Naive B cell (primary cell): Measurements from ENCODE around the gene GHR. TPM values are rescaled to one million over a fixed set of nuclear protein-coding genes. Genes with fewer than 3 reads are reported as not detected.
A peak's percentile ranks its signal among the peaks of the same experiment; 100 is the strongest.

ENCODE experiments used
- ATAC-seq, 2 donors: fragments of 150-1000 bp; cut with Tn5 transposase; 2 replicates each; pipeline ENCODE4 v1.10.0; 2021; ENCODE audit warnings: low read depth in 2 of 2, mild to moderate bottlenecking in 2 of 2, moderate library complexity in 2 of 2
- DNase-seq: peaks from one replicate; pipeline ENCODE4 v3.0.0; 2022
- H3K27ac Mint-ChIP-seq, 6 donors: one replicate each; pipeline ENCODE4 v1.8.0; 2020 to 2022; ENCODE audit warnings: mild to moderate bottlenecking in 6 of 6, mixed read lengths in 6 of 6, moderate library complexity in 5 of 6, inconsistent platforms in 2 of 6
- H3K27me3 Mint-ChIP-seq, 3 donors: one replicate each; pipeline ENCODE4 v1.8.0; 2021 to 2022; ENCODE audit warnings: mixed read lengths in 3 of 3, mild to moderate bottlenecking in 1 of 3
- H3K36me3 Mint-ChIP-seq, 2 donors: one replicate each; pipeline ENCODE4 v1.8.0; 2020 to 2022; ENCODE audit warnings: mixed read lengths in 2 of 2, inconsistent platforms in 1 of 2, mild to moderate bottlenecking in 1 of 2
- H3K4me1 Mint-ChIP-seq, 3 donors: one replicate each; pipeline ENCODE4 v1.8.0; 2020 to 2022; ENCODE audit warnings: mixed read lengths in 3 of 3, inconsistent platforms in 1 of 3, mild to moderate bottlenecking in 1 of 3, moderate library complexity in 1 of 3
- H3K4me3 Mint-ChIP-seq, 8 donors: one replicate each; pipeline ENCODE4 v1.8.0; 2020 to 2022; ENCODE audit warnings: mild to moderate bottlenecking in 8 of 8, mixed read lengths in 8 of 8, moderate library complexity in 8 of 8, inconsistent platforms in 2 of 8
- H3K9me3 Mint-ChIP-seq, 7 donors: one replicate each; pipeline ENCODE4 v1.8.0; 2020 to 2022; ENCODE audit warnings: mixed read lengths in 7 of 7, mild to moderate bottlenecking in 5 of 7, inconsistent platforms in 2 of 7, moderate library complexity in 1 of 7
- polyA plus RNA-seq, 6 donors: library from polyadenylated mRNA; unstranded; fragments of 300-500 nt; fragmentation: Illumina TruSeq; gene quantifications; one replicate each; pipeline ENCODE4 v1.2.3, GENCODE V29; 2021; ENCODE audit warnings: low read depth in 6 of 6

GHR gene
- polyA plus RNA-seq, 6 donors from 2014 or later = not detected

DNA sequence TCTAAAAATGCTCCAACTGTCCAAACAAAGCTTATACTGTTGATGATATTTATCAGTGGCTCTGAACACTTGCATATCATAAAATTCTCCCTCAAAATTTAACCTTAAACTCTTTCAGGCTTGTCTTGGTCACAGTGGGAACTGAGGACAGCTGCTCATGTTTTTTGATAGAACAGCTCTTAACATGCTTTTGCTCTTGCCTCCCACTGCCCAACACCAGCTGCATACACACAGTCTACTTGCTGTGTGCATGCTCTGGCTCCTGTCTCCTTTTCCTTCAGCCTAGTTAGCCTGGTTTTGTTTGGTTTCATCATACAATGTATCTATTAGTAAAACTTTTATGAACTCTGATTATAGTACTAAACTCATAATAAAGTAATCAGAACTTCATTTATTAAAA is 64.6 kb downstream of the GHR start:
- ATAC-seq (no peak), DNase-seq (no peak)
- Mint-ChIP-seq H3K4me1 (no peaks in the 10 kb centered on the region), H3K27ac (no peak overlapping the region), H3K4me3 (no peak overlapping the region), H3K36me3 (no peaks in the 10 kb centered on the region), H3K9me3 (peaks cover 0 to 5% (median 2%) of the 10 kb centered on the region in 7 donors), H3K27me3 (peaks cover 3 to 16% (median 8%) of the 10 kb centered on the region in 3 donors)

DNA sequence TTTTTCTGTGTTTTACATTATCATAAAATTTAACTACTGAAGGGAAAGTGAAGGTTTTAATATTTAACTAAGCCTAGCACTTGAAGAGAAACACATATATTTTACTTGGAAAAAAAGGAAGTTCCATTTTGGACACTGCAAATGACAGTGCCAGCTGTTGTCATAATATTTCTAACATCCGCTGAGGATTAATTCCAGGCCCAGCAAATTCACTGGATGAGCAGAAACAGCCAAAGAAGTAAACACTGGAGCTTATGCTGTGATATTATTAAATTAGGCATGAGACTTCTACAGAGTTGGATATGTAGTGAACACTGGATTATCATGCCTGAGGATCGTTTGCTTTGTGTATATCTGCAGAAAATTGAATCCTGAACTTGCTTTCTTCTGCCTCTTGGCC is 67.6 kb downstream of the GHR start:
- DNase-seq = no peak
- H3K4me1 Mint-ChIP-seq = no peaks in the 10 kb centered on the region
- no peak overlapping the region for H3K27ac Mint-ChIP-seq

GRCh38 chr5:42491699-42492098 is 68.5 kb downstream of the GHR start:
- Mint-ChIP-seq H3K9me3 (no peaks in the 10 kb centered on the region), H3K27me3 (peaks cover 6 to 16% (median 8%) of the 10 kb centered on the region in 3 donors), H3K27ac (no peak overlapping the region), H3K36me3 (no peaks in the 10 kb centered on the region), H3K4me1 (no peaks in the 10 kb centered on the region), H3K4me3 (no peak overlapping the region)
- ATAC-seq (no peak), DNase-seq (no peak)

More for the DNA sequence above, 67.6 kb downstream of the GHR start:
- H3K27me3 Mint-ChIP-seq = peaks cover 6 to 16% (median 8%) of the 10 kb centered on the region in 3 donors
- no peaks in the 10 kb centered on the region for H3K36me3 Mint-ChIP-seq
- no peaks in the 10 kb centered on the region for H3K9me3 Mint-ChIP-seq
- no peak overlapping the region for H3K4me3 Mint-ChIP-seq
- ATAC-seq = no peak

DNA sequence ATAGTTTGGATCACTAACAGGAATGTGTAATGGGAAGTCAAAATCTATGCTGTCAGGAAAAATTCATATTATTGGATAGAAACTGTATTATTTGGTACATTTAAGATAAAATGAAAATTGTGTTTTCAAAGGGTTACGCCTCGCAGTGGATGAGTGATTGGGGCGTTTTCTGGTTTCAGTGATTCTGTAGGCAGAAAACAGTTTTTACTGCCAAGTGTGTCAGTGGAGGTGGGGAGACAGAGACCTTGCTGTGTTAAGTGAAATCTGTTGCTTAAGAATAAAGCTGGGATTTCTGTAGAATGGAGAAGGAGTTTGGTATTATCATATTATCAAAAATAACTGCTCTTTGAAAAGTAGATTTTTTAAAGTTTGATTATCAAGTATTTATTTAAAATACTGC is 69.7 kb downstream of the GHR start:
- Mint-ChIP-seq H3K36me3 (no peaks in the 10 kb centered on the region), H3K9me3 (no peaks in the 10 kb centered on the region), H3K4me1 (no peaks in the 10 kb centered on the region), H3K27me3 (peaks cover 6 to 19% (median 8%) of the 10 kb centered on the region in 3 donors), H3K4me3 (no peak overlapping the region), H3K27ac (no peak overlapping the region)
- DNase-seq (no peak), ATAC-seq (no peak)

DNA sequence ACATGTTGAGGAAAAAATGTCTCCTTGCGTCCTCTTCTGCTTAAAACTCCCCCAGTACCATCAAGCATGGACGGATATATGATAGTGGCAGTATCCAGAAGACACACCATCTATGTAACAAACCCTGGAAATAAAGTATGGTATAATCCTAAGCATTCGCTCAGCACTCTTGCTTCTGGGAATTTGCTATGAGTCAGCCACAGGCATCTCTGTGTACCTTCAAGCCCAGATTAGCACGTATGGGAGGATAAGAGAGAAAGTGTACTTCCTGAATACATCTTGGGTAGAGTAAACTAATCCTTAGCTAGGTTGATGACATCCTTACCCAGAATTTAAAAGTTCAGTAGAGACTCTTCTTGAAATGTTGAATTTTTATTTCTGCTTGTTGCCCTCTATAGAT is 71.2 kb downstream of the GHR start:
- ATAC-seq = no peak
- no peak overlapping the region for H3K27ac Mint-ChIP-seq

DNA sequence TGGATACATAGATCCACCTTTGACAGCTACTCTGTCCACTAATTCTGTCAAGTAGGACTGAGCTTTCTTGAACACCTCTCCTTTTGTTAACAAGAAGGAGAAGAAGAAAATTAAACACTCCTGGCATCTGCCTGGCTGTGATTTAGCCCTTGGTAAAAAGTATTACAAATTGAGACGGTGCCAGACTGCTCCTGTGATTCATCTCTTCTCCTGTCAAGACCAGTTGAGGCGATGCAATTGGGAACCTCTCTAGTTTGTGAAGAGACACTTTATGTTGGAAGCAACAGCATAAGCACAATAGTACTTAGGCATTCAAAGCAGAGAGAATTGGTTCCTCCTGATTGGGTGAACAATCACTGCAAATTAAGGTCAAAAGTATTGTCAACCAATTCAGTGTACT is 72.7 kb downstream of the GHR start:
- no peak overlapping the region for H3K27ac Mint-ChIP-seq
- H3K4me3 Mint-ChIP-seq = no peak overlapping the region
- ATAC-seq (no peak), DNase-seq (no peak)
- H3K9me3 Mint-ChIP-seq = no peaks in the 10 kb centered on the region
- no peaks in the 10 kb centered on the region for H3K36me3 Mint-ChIP-seq
- H3K4me1 Mint-ChIP-seq = no peaks in the 10 kb centered on the region
- H3K27me3 Mint-ChIP-seq = peaks cover 0 to 14% (median 6%) of the 10 kb centered on the region in 3 donors

More for the DNA sequence above, 71.2 kb downstream of the GHR start:
- H3K9me3 Mint-ChIP-seq = no peaks in the 10 kb centered on the region
- no peak overlapping the region for H3K4me3 Mint-ChIP-seq
- DNase-seq = no peak
- peaks cover 0 to 14% (median 6%) of the 10 kb centered on the region in 3 donors for H3K27me3 Mint-ChIP-seq
- no peaks in the 10 kb centered on the region for H3K36me3 Mint-ChIP-seq
- H3K4me1 Mint-ChIP-seq = no peaks in the 10 kb centered on the region

DNA sequence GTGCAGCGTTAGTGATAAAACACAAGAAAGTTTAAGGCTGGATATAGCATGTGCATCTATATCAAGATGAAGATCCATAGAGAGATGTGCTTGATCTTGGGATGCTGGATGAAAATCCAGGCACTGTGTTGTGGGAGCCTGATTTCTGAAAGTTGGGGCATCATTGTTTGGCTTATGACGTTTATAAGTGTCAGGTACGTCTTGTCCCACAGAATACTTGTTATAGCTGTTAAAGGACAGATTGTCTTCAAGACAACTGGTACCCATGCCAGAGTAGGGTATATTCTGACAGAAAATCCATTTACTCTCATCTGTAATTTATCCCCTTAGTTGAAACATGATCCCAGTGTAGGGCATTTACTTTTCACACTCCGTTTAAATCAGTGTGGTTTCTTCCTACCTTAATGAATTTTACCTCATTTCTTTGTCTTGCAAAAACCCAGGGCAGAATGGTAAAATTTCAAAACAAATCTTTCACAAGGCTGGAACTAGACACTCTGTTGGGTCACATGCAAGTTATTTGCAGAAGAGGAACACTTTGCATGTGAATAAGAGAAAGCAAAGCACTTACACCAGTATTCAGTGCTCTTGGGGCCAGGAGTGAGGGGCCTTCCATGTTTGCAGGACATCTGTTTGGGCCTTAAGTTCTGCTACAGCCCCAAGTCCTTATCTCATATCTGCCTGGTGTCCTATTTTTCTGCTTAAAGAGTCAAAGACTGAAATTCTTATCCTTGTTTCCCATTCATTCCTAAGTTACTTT is 73.3 kb downstream of the GHR start:
- no peak overlapping the region for H3K27ac Mint-ChIP-seq
- no peaks in the 10 kb centered on the region for H3K36me3 Mint-ChIP-seq
- H3K4me3 Mint-ChIP-seq = no peak overlapping the region
- ATAC-seq (no peak), DNase-seq (no peak)
- no peaks in the 10 kb centered on the region for H3K4me1 Mint-ChIP-seq
- H3K27me3 Mint-ChIP-seq = peaks cover 0 to 11% (median 6%) of the 10 kb centered on the region in 3 donors
- H3K9me3 Mint-ChIP-seq = no peaks in the 10 kb centered on the region

DNA sequence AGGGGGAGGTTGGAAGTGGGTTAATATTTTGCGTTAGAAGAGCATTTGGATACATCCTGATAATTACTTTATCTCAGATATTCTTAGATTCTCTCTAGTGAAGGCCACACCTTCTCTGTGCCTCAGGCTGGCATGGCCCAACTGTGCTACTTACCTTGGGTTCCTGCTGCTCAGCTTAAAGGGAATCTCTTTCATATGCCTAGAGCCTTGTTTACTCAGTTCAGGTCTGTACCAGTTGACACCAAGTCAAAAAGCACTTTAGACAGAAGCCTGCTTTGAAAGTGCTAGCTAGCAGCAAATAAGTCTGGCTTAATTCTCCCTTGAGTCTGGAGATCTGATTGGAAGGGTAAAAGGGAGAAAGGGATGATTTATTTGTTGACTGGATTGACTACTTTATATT is 74.8 kb downstream of the GHR start:
- Mint-ChIP-seq H3K36me3 (no peaks in the 10 kb centered on the region), H3K27ac (peak overlapping the region in 1 of 6 donors; percentile 64), H3K9me3 (no peaks in the 10 kb centered on the region), H3K4me1 (no peaks in the 10 kb centered on the region), H3K4me3 (no peak overlapping the region), H3K27me3 (peaks cover 0 to 9% (median 6%) of the 10 kb centered on the region in 3 donors)
- ATAC-seq (no peak), DNase-seq (no peak)

DNA sequence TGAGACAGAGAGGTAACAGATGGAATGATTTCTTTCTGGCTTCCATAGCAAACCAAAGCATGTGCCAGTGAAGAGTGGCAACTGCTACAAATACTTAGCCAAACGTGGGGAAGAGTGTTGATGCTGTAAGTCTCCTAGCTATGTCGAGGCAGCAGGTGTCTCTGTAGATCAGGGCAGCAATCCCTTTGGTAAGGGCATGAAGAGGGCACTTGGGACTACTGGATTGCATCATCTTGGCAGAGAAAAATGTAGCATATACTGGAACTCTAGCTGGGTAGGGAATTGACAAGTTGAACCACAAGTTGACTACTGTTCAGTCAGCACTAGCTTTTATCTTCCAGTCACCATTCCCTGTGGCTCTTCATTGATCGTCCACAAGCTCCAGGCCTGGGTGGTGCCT is 75.8 kb downstream of the GHR start:
- Mint-ChIP-seq H3K4me1 (no peaks in the 10 kb centered on the region), H3K36me3 (no peaks in the 10 kb centered on the region), H3K4me3 (no peak overlapping the region)

GRCh38 chr5:42500003-42500599 is 76.9 kb downstream of the GHR start:
- ATAC-seq = no peak
- no peak overlapping the region for H3K4me3 Mint-ChIP-seq
- no peak overlapping the region for H3K27ac Mint-ChIP-seq
- no peaks in the 10 kb centered on the region for H3K9me3 Mint-ChIP-seq
- H3K4me1 Mint-ChIP-seq = no peaks in the 10 kb centered on the region
- peaks cover 0 to 8% (median 3%) of the 10 kb centered on the region in 3 donors for H3K27me3 Mint-ChIP-seq
- DNase-seq = no peak
- H3K36me3 Mint-ChIP-seq = no peaks in the 10 kb centered on the region

More for the DNA sequence above, 75.8 kb downstream of the GHR start:
- no peak for DNase-seq
- no peak for ATAC-seq
- Mint-ChIP-seq H3K27me3 (peaks cover 0 to 9% (median 6%) of the 10 kb centered on the region in 3 donors), H3K27ac (no peak overlapping the region), H3K9me3 (no peaks in the 10 kb centered on the region)

GRCh38 chr5:42502613-42503470 is 79.6 kb downstream of the GHR start:
- Mint-ChIP-seq H3K9me3 (no peaks in the 10 kb centered on the region), H3K27me3 (peaks cover 0 to 2% (median 0%) of the 10 kb centered on the region in 3 donors), H3K27ac (no peak overlapping the region), H3K4me3 (no peak overlapping the region), H3K4me1 (no peaks in the 10 kb centered on the region), H3K36me3 (no peaks in the 10 kb centered on the region)
- DNase-seq (no peak), ATAC-seq (no peak)

DNA sequence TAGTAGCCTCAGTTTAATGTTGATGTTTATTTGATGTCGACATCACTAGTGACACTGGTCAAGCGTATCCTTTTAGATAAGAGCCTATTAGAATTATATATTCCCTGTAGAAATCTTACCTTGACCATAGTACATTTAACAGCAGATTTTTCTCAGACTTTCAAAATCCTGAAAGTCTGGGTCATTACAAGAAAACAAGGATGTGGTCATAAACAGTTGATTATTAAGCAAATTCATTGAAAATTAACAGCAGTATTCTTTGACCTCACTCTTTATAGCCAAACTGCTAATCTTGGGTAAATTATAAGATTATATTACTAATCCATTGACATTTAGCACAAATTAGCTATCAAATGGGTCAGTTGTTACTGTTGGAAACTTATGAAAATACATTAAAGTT is 83.4 kb downstream of the GHR start:
- no peaks in the 10 kb centered on the region for H3K9me3 Mint-ChIP-seq
- no peak for DNase-seq
- no peaks in the 10 kb centered on the region for H3K36me3 Mint-ChIP-seq
- peaks cover 0 to 4% (median 0%) of the 10 kb centered on the region in 3 donors for H3K27me3 Mint-ChIP-seq
- no peak for ATAC-seq
- no peaks in the 10 kb centered on the region for H3K4me1 Mint-ChIP-seq
- H3K4me3 Mint-ChIP-seq = no peak overlapping the region
- H3K27ac Mint-ChIP-seq = no peak overlapping the region

GRCh38 chr5:42507451-42508097 is 84.3 kb downstream of the GHR start:
- ATAC-seq (no peak), DNase-seq (no peak)
- no peaks in the 10 kb centered on the region for H3K36me3 Mint-ChIP-seq
- H3K4me1 Mint-ChIP-seq = no peaks in the 10 kb centered on the region
- peaks cover 0 to 4% (median 0%) of the 10 kb centered on the region in 3 donors for H3K27me3 Mint-ChIP-seq
- H3K27ac Mint-ChIP-seq = no peak overlapping the region
- H3K9me3 Mint-ChIP-seq = no peaks in the 10 kb centered on the region
- H3K4me3 Mint-ChIP-seq = no peak overlapping the region
